Colonic mucosa (tissue), 4 donors: ENCODE results near the gene OPN4. TPM values are rescaled to one million over a fixed set of nuclear protein-coding genes. Genes with fewer than 3 reads are reported as not detected.

Source experiments
- DNase-seq: peaks from one replicate; pipeline ENCODE4 v3.0.0-alpha.2; 2020
- H3K27ac ChIP-seq: fragments of 200-600 bp; one replicate; pipeline ENCODE4 v1.8.0; 2021
- H3K27me3 ChIP-seq: fragments of 200-600 bp; one replicate; pipeline ENCODE4 v1.8.0; 2021
- H3K36me3 ChIP-seq: fragments of 200-600 bp; one replicate; pipeline ENCODE4 v1.8.0; 2021
- H3K4me1 ChIP-seq: fragments of 200-600 bp; one replicate; pipeline ENCODE4 v1.8.0; 2021; ENCODE audit warnings: mild to moderate bottlenecking
- H3K4me3 ChIP-seq: fragments of 200-600 bp; one replicate; pipeline ENCODE4 v1.8.0; 2021
- H3K9ac ChIP-seq, 2 donors: one replicate each; pipeline ENCODE4 v1.7.0; 2013; ENCODE audit warnings: control low read depth in 2 of 2, low read depth in 2 of 2, low read length in 2 of 2
- H3K9me3 ChIP-seq: fragments of 200-600 bp; one replicate; pipeline ENCODE4 v1.8.0; 2021
- CTCF ChIP-seq: fragments of 200-600 bp; IDR thresholded peaks from one replicate; pipeline ENCODE4 v1.8.0; 2022; ENCODE audit warnings: antibody characterized with exemption, mild to moderate bottlenecking
- intact Hi-C: fragments of 100-400 bp; cut with DNase I; formaldehyde crosslinking; loops from one replicate; pipeline ENCODE4 v1.14.1; 2022
- total RNA-seq, 2 donors: library from RNA; stranded (reverse); fragmentation: NEBNext Ultra II Directional in 1 of 2; extraction: Animal tissue kit (Norgen Biotek cat#: 25700) in 1 of 2; gene quantifications; one replicate each; pipeline ENCODE4 v1.2.1, GENCODE V29; 2021
- donor health status: healthy.
- donor health status: DM: no; HTN: no; CAD: no.
- donor health status: DM: no; HTN: no; CAD: no.

OPN4 gene
- total RNA-seq, 2 donors from 2014 or later = not detected

- TF ChIP-seq CTCF = no peak
- Histone ChIP-seq H3K4me1 (no peaks in the 10 kb centered on the region), H3K9ac (no peak overlapping the region), H3K27me3 (no peaks in the 10 kb centered on the region), H3K27ac (no peak overlapping the region), H3K4me3 (no peak overlapping the region), H3K9me3 (no peaks in the 10 kb centered on the region), H3K36me3 (no peaks in the 10 kb centered on the region)
- DNase-seq = no peak
- intact Hi-C loops = no loop called here
Measured at GRCh38 chr10:86703176-86703575, 48.8 kb downstream of the OPN4 start.

GRCh38 chr10:86705139-86705538, 50.8 kb downstream of the OPN4 start:
- no peak for TF ChIP-seq CTCF
- H3K9me3 ChIP-seq = no peaks in the 10 kb centered on the region
- intact Hi-C loops = no loop called here
- no peak for DNase-seq
- H3K4me1 ChIP-seq = no peaks in the 10 kb centered on the region
- H3K27me3 ChIP-seq = no peaks in the 10 kb centered on the region
- H3K4me3 ChIP-seq = no peak overlapping the region
- no peak overlapping the region for H3K27ac ChIP-seq
- H3K9ac ChIP-seq = no peak overlapping the region
- no peaks in the 10 kb centered on the region for H3K36me3 ChIP-seq

- no peak for DNase-seq
- H3K27me3 ChIP-seq = no peaks in the 10 kb centered on the region
- intact Hi-C loops = no loop called here
Measured at GRCh38 chr10:86705905-86706304, 51.6 kb downstream of the OPN4 start.

GRCh38 chr10:86706401-86706841, 52.1 kb downstream of the OPN4 start:
- TF ChIP-seq CTCF = no peak
- H3K36me3 ChIP-seq = no peaks in the 10 kb centered on the region
- no peaks in the 10 kb centered on the region for H3K9me3 ChIP-seq
- no peak overlapping the region for H3K27ac ChIP-seq
- H3K4me1 ChIP-seq = no peaks in the 10 kb centered on the region
- DNase-seq = no peak
- no peaks in the 10 kb centered on the region for H3K27me3 ChIP-seq
- intact Hi-C loops = no loop called here
- H3K4me3 ChIP-seq = no peak overlapping the region
- no peak overlapping the region for H3K9ac ChIP-seq

More at GRCh38 chr10:86705905-86706304, 51.6 kb downstream of the OPN4 start:
- no peak overlapping the region for H3K27ac ChIP-seq
- H3K9me3 ChIP-seq = no peaks in the 10 kb centered on the region
- no peak overlapping the region for H3K4me3 ChIP-seq
- H3K4me1 ChIP-seq = no peaks in the 10 kb centered on the region
- no peak overlapping the region for H3K9ac ChIP-seq
- no peak for TF ChIP-seq CTCF
- H3K36me3 ChIP-seq = no peaks in the 10 kb centered on the region

GRCh38 chr10:86706977-86707376, 52.6 kb downstream of the OPN4 start:
- Histone ChIP-seq H3K27me3 (no peaks in the 10 kb centered on the region), H3K9me3 (no peaks in the 10 kb centered on the region), H3K36me3 (no peaks in the 10 kb centered on the region), H3K9ac (no peak overlapping the region), H3K4me3 (no peak overlapping the region), H3K27ac (no peak overlapping the region), H3K4me1 (no peaks in the 10 kb centered on the region)
- no peak for DNase-seq
- no peak for TF ChIP-seq CTCF
- intact Hi-C loops = no loop called here

- Histone ChIP-seq H3K4me3 (no peak overlapping the region), H3K4me1 (peaks cover 3% of the 10 kb centered on the region), H3K27me3 (no peaks in the 10 kb centered on the region), H3K9ac (no peak overlapping the region), H3K27ac (no peak overlapping the region), H3K9me3 (no peaks in the 10 kb centered on the region), H3K36me3 (no peaks in the 10 kb centered on the region)
- no peak for DNase-seq
- intact Hi-C loops = no loop called here
- no peak for TF ChIP-seq CTCF
Measured at GRCh38 chr10:86707505-86707904, 53.2 kb downstream of the OPN4 start.
